IPS DF 4.7 (cell line): ENCODE measurements around the gene ACSF3.

ENCODE experiments used
- DNase-seq: peaks from one replicate; pipeline ENCODE4 v3.0.0-alpha.2; 2013; ENCODE audit warnings: low spot score; ENCODE audit errors: extremely low read depth

ACSF3 gene

GRCh38 chr16:89093602-89094251 lies at the start of gene ACSF3:
Gene ACSF3, plus strand, starts transcription at chr16:89093852. Its CDS starts 6,830 bp downstream, at chr16:89100682.
- DNase-seq: no peak

- no peak for DNase-seq
Observed at GRCh38 chr16:89044418-89045180, 49.1 kb upstream of the ACSF3 start.

GRCh38 chr16:89045181-89045815 lies 48.4 kb upstream of the ACSF3 start:
- DNase-seq: no peak

- DNase-seq: no peak
Observed at GRCh38 chr16:89045881-89046280, 47.8 kb upstream of the ACSF3 start.

- DNase-seq: no peak
Observed at GRCh38 chr16:89046491-89046890, 47.2 kb upstream of the ACSF3 start.

- no peak for DNase-seq
Observed at GRCh38 chr16:89047331-89048089, 46.1 kb upstream of the ACSF3 start.

GRCh38 chr16:89048090-89048725 lies 45.4 kb upstream of the ACSF3 start:
- DNase-seq: no peak

- no peak for DNase-seq
Observed at GRCh38 chr16:89048871-89049422, 44.7 kb upstream of the ACSF3 start.

- DNase-seq: no peak
Observed at GRCh38 chr16:89049484-89050118, 44.1 kb upstream of the ACSF3 start.

- DNase-seq: no peak
Observed at GRCh38 chr16:89050119-89050867, 43.4 kb upstream of the ACSF3 start.

- DNase-seq: no peak
Observed at GRCh38 chr16:89050868-89051311, 42.8 kb upstream of the ACSF3 start.

GRCh38 chr16:89051521-89052166 lies 42.0 kb upstream of the ACSF3 start:
- DNase-seq: no peak

- DNase-seq: no peak
Observed at GRCh38 chr16:89052191-89052889, 41.3 kb upstream of the ACSF3 start.

GRCh38 chr16:89052890-89053724 lies 40.5 kb upstream of the ACSF3 start:
- no peak for DNase-seq

GRCh38 chr16:89053725-89054029 lies 40.0 kb upstream of the ACSF3 start:
- DNase-seq: no peak

- no peak for DNase-seq
Observed at GRCh38 chr16:89054261-89054661, 39.4 kb upstream of the ACSF3 start.

- no peak for DNase-seq
Observed at GRCh38 chr16:89054714-89055113, 38.9 kb upstream of the ACSF3 start.

- DNase-seq: no peak
Observed at GRCh38 chr16:89055313-89055712, 38.3 kb upstream of the ACSF3 start.
